GM12872 (cell line): ENCODE results near the gene GNG5.

Source experiments
- CTCF ChIP-seq: IDR thresholded peaks from 3 replicates; pipeline ENCODE4 v1.5.1; 2011; ENCODE audit warnings: low read depth, mild to moderate bottlenecking, low read length, moderate library complexity; ENCODE audit not compliant: insufficient read depth

The GNG5 gene

GRCh38 chr1:84481317-84481716, 25.1 kb downstream of the GNG5 start:
- TF ChIP-seq CTCF, result no peak

- no peak for TF ChIP-seq CTCF
Observed at GRCh38 chr1:84480650-84481049, 25.7 kb downstream of the GNG5 start.

GRCh38 chr1:84479998-84480397, 26.4 kb downstream of the GNG5 start:
- TF ChIP-seq CTCF, result no peak

GRCh38 chr1:84478876-84479868, 27.2 kb downstream of the GNG5 start, which contains the start of gene RPF1:
RPF1 (plus strand) TSS chr1:84479266; CDS start chr1:84479282, 16 bp downstream.
- no peak for TF ChIP-seq CTCF

GRCh38 chr1:84476225-84476624, 30.2 kb downstream of the GNG5 start:
- TF ChIP-seq CTCF, result no peak

GRCh38 chr1:84467298-84467697, 39.1 kb downstream of the GNG5 start:
- no peak for TF ChIP-seq CTCF

GRCh38 chr1:84462118-84462517, 44.3 kb downstream of the GNG5 start:
- TF ChIP-seq CTCF, result no peak
